ENCODE measurements around the gene CKS2.

DNA sequence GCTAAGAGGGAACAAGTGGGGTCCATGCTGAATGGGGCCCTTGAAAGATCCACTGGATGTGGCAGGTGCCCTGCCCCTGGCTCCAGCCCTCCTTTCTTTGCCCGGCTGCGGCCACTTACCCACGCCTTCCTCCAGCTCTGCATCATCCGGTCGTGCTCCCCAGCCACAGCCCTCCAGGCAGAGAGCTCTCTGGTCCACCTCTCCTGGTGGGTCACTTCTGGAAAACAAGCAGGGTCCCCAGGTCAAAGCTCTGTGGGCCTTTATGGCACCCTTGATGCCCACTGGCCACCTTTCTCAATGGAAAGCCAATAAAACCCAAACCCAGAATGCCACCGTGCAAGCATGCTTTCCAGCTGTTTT is 52.3 kb downstream of the CKS2 start:
- TF ChIP-seq, protein P1, sequence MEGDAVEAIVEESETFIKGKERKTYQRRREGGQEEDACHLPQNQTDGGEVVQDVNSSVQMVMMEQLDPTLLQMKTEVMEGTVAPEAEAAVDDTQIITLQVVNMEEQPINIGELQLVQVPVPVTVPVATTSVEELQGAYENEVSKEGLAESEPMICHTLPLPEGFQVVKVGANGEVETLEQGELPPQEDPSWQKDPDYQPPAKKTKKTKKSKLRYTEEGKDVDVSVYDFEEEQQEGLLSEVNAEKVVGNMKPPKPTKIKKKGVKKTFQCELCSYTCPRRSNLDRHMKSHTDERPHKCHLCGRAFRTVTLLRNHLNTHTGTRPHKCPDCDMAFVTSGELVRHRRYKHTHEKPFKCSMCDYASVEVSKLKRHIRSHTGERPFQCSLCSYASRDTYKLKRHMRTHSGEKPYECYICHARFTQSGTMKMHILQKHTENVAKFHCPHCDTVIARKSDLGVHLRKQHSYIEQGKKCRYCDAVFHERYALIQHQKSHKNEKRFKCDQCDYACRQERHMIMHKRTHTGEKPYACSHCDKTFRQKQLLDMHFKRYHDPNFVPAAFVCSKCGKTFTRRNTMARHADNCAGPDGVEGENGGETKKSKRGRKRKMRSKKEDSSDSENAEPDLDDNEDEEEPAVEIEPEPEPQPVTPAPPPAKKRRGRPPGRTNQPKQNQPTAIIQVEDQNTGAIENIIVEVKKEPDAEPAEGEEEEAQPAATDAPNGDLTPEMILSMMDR (IDR thresholded peaks at IDR 0.05): no peak
- TF ChIP-seq POLR2A (IDR thresholded peaks at IDR 0.05): no peak
